ENCODE measurements around the gene MEIS1. TPM values are rescaled to one million over a fixed set of nuclear protein-coding genes. Genes with fewer than 3 reads are reported as not detected.

Gene MEIS1
- total RNA-seq, 2 experiments from 2014 or later = not detected

GRCh38 chr2:66441581-66442320 is 6.8 kb downstream of the MEIS1 start:
- Mint-ChIP-seq H3K27me3 (peaks cover 44% of the 10 kb centered on the region), H3K27ac (no peak overlapping the region), H3K36me3 (peaks cover 2% of the 10 kb centered on the region), H3K9me3 (no peaks in the 10 kb centered on the region), H3K4me1 (ENCODE audit: low read depth) (peaks cover 6% of the 10 kb centered on the region), H3K4me3 (no peak overlapping the region)
- ChIA-PET CTCF (no interaction called here), POLR2A (no interaction called here)
- DNase-seq = no peak
- intact Hi-C loops (cut with micrococcal nuclease) = no loop called here

DNA sequence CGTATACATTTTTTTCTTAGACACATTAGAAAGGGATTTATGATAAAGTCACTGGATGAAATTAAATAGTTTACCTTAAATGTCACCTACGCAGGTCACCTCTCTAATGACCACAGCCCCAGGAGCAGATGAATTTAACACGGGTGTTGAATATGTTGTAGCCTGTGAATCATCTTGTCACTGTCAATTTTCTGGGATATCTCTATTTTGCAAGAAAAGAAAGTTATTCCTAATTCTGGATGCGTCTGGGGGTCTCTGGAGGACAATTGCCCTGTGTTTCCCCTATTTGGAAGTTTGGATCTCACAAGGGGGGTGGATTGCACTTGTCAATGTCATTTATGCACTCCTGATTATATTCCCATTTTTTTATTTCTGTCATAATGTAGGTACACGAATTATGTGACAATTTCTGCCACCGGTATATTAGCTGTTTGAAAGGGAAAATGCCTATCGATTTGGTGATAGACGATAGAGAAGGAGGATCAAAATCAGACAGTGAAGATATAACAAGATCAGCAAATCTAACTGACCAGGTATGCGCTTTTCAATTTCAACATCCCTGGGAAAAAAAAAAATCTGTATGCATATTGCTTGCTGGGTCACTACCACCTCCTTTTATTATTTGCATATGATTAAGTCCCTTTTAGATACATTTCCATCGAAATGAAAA is 7.7 kb downstream of the MEIS1 start:
- no peak overlapping the region for H3K4me3 Mint-ChIP-seq
- no peak overlapping the region for H3K27ac Mint-ChIP-seq
- peaks cover 43% of the 10 kb centered on the region for H3K27me3 Mint-ChIP-seq
- peaks cover 2% of the 10 kb centered on the region for H3K36me3 Mint-ChIP-seq
- POLR2A ChIA-PET = no interaction called here
- no peak for DNase-seq
- H3K9me3 Mint-ChIP-seq = no peaks in the 10 kb centered on the region
- peaks cover 6% of the 10 kb centered on the region for H3K4me1 Mint-ChIP-seq (ENCODE audit: low read depth)
- CTCF ChIA-PET = no interaction called here
- intact Hi-C loops (cut with micrococcal nuclease) = no loop called here

DNA sequence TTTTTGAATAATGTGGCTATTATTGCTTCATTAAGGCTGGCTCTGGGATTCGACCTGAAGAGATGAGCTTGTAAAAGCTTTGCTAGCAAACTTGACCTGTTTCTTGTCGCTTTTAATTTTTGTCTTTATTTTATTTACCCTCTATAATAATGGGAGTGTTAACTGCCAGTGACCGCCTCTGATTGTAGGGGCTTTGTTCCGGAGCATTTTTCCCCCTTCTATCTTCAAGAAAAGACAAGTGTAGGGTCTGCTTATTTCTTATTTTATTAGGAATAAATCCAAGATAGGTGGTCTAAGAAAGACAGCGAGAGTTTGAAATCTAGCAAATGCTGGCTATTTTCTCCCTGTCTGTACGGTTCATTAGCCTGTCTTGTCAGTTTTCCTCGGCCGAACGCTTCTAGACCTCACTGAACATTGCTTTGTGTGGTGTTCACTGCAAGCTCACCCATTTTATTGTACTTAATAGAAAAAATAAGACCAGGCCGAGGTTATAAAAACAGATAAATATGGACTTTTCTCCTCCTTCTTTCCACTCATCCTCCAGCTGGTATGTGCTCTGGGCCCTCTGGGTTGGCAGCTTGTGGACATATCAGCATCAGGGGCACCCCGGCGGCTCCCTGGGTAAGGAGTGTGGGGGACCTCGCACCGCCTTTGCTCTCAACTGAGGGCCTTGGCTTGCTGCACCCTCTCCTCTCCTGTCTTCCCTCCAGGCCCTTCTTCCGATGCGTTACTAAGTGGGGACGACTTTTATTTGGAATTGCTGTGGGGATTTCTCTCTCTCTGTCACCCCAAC is 8.5 kb downstream of the MEIS1 start:
- Mint-ChIP-seq H3K4me3 (no peak overlapping the region), H3K36me3 (peaks cover 2% of the 10 kb centered on the region), H3K4me1 (ENCODE audit: low read depth) (peaks cover 6% of the 10 kb centered on the region), H3K9me3 (no peaks in the 10 kb centered on the region), H3K27ac (no peak overlapping the region), H3K27me3 (peaks cover 39% of the 10 kb centered on the region)
- CTCF ChIA-PET = no interaction called here
- DNase-seq = no peak
- POLR2A ChIA-PET = no interaction called here
- intact Hi-C loops (cut with micrococcal nuclease) = no loop called here

GRCh38 chr2:66443979-66444861 is 9.3 kb downstream of the MEIS1 start:
- ChIA-PET CTCF (no interaction called here), POLR2A (no interaction called here)
- H3K4me1 Mint-ChIP-seq (ENCODE audit: low read depth) = peaks cover 6% of the 10 kb centered on the region
- H3K36me3 Mint-ChIP-seq = peaks cover 2% of the 10 kb centered on the region
- no peaks in the 10 kb centered on the region for H3K9me3 Mint-ChIP-seq
- peaks cover 36% of the 10 kb centered on the region for H3K27me3 Mint-ChIP-seq
- no peak for DNase-seq
- H3K4me3 Mint-ChIP-seq = no peak overlapping the region
- intact Hi-C loops (cut with micrococcal nuclease) = no loop called here
- no peak overlapping the region for H3K27ac Mint-ChIP-seq

DNA sequence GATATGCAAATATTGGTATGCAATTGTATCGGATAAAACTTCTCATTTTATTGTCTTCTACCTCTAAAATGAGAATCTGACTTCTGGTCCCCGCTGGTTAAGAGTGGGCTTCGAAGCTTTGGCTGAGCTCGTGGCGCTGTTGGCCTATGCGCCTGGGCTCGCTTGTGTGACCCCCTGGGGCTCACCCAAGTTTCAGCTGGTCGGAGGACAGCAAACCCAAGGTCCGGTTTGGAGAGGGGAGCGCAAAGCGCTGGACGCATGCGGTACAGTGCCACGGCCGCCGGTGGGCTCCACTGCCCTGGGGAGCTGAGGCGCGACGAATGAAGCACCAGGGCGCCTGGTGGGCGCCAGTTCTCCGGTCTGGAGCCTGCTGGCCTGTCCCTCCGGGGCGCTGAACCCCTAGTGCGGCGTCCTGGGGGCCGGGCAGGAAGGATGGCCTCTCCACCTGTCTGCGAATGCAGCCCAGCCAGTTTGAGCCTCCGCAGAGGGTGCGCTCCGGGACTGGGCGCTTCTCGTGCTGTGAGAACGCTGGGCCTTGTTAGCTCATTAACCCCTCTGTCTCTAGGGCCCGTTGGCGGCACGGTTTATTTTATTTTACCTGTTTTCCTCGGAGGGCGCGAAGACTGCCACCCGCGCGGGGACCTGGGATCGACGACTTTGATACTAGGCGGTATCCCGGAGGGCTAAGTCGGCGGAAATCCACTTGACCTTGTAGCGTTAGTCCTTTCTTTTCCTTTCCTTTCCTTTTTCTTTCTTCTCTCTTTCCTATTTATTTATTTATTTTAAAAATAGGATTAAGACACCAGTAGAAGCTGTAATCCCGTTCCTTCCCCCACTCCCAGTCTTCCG is 10.4 kb downstream of the MEIS1 start:
- H3K27me3 Mint-ChIP-seq = peaks cover 26% of the 10 kb centered on the region
- POLR2A ChIA-PET = no interaction called here
- no peak overlapping the region for H3K27ac Mint-ChIP-seq
- H3K36me3 Mint-ChIP-seq = no peaks in the 10 kb centered on the region
- CTCF ChIA-PET = no interaction called here
- H3K4me1 Mint-ChIP-seq (ENCODE audit: low read depth) = peaks cover under 1% of the 10 kb centered on the region
- no peak for DNase-seq
- H3K4me3 Mint-ChIP-seq = no peak overlapping the region
- H3K9me3 Mint-ChIP-seq = no peaks in the 10 kb centered on the region
- intact Hi-C loops (cut with micrococcal nuclease) = no loop called here

DNA sequence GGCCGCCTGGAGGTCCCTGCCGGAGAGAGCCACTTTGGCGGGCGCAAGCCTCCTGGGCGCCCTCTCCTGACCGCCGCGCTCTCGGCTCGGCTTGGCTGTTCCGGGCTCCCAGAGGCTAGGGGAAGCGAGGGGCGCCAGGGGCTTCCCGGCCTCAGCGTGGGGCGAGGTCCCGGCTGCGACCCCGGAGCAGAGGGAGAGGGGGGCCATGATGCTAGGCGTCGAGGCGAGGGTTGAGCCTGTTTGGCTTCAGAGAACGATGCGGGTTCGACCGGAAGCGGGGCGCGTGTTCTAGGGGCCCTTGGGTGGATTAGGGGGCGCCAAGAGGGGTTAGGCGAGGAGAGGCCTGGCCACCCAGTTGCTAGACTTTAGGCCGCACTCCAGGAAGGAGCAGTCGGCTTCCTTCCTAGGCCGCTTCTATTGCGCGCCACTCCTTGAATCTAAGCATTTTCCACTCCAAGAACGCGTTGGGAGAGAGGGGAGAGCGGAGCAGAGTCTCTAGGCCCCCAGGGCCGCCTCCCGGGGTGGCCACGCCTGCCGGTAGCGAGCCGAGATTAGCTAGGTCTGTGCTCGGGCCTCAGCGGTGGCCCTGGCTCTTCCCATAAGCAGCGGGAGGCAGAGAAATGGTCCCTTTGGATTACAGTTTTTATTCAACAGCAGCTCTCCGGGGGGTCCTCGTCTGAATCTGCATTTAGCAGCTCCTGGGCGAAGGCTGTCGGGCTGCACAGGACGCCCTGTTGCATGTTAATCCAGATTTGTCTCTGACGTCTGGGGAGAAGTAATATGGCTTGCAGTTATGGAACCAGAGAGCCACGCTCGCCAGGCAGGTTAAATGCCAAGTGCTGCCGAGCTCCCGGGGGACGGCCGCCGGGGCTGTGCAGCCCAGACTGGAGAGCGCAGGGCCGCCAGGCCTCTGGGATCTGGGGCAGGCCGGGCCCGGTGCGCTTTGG is 11.3 kb downstream of the MEIS1 start:
- Mint-ChIP-seq H3K4me3 (no peak overlapping the region), H3K9me3 (no peaks in the 10 kb centered on the region), H3K36me3 (no peaks in the 10 kb centered on the region), H3K27me3 (peaks cover 21% of the 10 kb centered on the region), H3K27ac (no peak overlapping the region), H3K4me1 (ENCODE audit: low read depth) (no peaks in the 10 kb centered on the region)
- intact Hi-C loops (cut with micrococcal nuclease) = no loop called here
- DNase-seq = no peak
- ChIA-PET POLR2A (no interaction called here), CTCF (no interaction called here)

DNA sequence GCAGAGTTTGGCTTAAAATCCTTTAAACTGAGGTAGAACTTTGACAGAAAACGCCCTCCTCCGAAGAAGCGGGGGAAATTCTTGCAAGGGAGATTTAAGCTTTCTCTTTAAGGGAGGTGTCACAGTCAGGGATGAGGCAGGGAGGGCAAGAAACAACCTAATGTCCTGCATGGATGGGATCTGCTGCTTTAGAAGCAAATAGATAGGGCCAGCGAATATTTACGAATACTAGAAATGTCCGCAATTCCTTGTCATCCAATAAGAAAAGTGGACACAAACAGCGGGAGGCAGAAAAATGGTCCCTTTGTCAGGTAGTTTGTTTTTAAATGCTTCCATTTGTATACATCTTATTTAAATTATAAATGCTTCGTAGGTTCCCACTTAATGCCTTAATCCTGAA is 12.0 kb downstream of the MEIS1 start:
- no peak overlapping the region for H3K27ac Mint-ChIP-seq
- no peaks in the 10 kb centered on the region for H3K36me3 Mint-ChIP-seq
- ChIA-PET CTCF (no interaction called here), POLR2A (no interaction called here)
- DNase-seq = no peak
- H3K27me3 Mint-ChIP-seq = peaks cover 16% of the 10 kb centered on the region
- no peak overlapping the region for H3K4me3 Mint-ChIP-seq
- intact Hi-C loops (cut with micrococcal nuclease) = no loop called here
- H3K9me3 Mint-ChIP-seq = no peaks in the 10 kb centered on the region
- no peaks in the 10 kb centered on the region for H3K4me1 Mint-ChIP-seq (ENCODE audit: low read depth)

DNA sequence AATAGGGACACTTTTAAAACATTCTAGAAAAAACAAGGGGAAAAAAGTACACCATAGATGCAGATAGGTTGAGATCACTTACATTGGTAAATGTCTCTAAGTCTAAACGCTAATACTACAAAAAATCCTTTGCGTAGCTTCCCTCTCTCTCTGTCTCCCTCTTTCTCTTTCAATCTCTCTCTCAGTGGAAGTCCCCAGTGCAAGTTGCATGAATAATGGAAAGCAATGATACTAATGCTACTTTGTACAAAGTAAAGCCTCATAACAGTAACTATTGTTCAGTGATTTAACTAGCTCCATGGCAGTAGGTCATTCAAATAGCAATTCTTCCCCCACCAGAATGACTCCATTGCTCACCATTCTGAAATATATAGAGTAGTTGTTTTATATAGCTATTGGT is 12.8 kb downstream of the MEIS1 start:
- Mint-ChIP-seq H3K36me3 (no peaks in the 10 kb centered on the region), H3K4me3 (no peak overlapping the region), H3K9me3 (no peaks in the 10 kb centered on the region), H3K27me3 (peaks cover 16% of the 10 kb centered on the region), H3K27ac (no peak overlapping the region), H3K4me1 (ENCODE audit: low read depth) (no peaks in the 10 kb centered on the region)
- no peak for DNase-seq
- intact Hi-C loops (cut with micrococcal nuclease) = no loop called here
- ChIA-PET CTCF (interaction anchor here (1.4 kb wide), 1 partner anchor 19 kb away, joined by 4 read pairs; no protein-coding TSS in a partner anchor), POLR2A (interaction anchor here (1.2 kb wide), 1 partner anchor 13 kb away, joined by 3 read pairs; no protein-coding TSS in a partner anchor)

DNA sequence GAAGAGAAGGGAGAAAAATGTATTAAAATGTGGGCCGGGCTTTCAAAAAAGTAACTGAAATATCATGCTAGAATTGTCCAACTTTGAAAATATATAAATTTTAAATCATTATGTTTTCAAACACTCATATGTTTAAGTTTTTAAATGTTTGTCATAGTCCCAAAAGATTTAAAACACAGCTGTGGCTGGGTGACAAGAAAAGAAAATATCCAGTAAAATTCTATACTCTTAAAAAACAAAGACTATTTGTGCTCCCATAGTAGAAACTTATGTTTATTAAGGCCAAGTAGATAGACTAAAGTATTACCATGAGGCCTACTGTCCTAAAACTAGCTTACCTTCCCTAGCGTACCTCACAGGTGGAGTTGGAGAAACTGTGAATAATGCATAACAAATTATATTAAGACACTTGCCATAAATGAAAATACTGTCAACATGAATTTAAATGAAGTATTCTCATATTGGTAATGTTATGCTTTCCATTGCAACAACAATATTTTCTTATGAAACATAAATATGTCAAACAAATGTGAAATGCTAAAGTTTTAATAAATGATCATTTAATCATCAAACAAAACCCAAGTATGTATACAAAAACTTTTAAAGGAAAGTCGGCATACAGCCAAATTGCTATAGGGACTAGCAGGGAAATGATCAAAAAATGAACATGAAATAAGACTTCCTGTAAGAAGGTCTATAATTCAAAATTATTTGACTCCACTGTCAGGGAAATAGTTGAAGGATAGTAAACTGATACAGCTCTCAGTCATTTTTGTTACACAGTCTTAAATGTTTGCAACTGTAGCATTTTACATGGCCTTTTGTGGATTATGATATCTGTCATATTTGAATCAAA is 13.4 kb downstream of the MEIS1 start:
- Mint-ChIP-seq H3K36me3 (no peaks in the 10 kb centered on the region), H3K4me1 (ENCODE audit: low read depth) (no peaks in the 10 kb centered on the region), H3K27ac (no peak overlapping the region), H3K9me3 (no peaks in the 10 kb centered on the region), H3K27me3 (peaks cover 16% of the 10 kb centered on the region), H3K4me3 (no peak overlapping the region)
- CTCF ChIA-PET = interaction anchor here (1.4 kb wide), 1 partner anchor 20 kb away, joined by 4 read pairs; no protein-coding TSS in a partner anchor
- POLR2A ChIA-PET = interaction anchor here (1.2 kb wide), 1 partner anchor 14 kb away, joined by 3 read pairs; no protein-coding TSS in a partner anchor
- DNase-seq = no peak
- intact Hi-C loops (cut with micrococcal nuclease) = no loop called here

DNA sequence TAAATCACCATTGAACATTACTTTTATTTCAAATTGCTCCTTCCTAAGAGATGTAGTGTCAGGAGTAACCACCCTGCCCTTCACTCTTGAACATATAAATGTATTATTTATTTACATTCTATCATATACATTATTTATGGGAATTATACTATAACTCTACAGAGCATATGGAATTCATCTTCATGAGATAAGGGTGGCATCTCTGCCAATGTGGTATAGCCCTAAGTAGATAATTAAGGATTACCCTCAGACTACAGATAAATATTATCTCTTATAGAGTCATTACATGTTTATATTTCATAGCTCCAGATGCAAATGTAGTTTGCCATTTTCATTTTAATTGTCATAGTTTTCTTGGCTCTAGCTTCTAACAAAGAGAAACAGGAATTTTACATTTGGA is 17.3 kb downstream of the MEIS1 start:
- DNase-seq = no peak
- POLR2A ChIA-PET = no interaction called here
- no peaks in the 10 kb centered on the region for H3K36me3 Mint-ChIP-seq

More for the DNA sequence above, 17.3 kb downstream of the MEIS1 start:
- Mint-ChIP-seq H3K4me3 (no peak overlapping the region), H3K4me1 (ENCODE audit: low read depth) (no peaks in the 10 kb centered on the region), H3K27ac (no peak overlapping the region), H3K9me3 (no peaks in the 10 kb centered on the region), H3K27me3 (peaks cover 5% of the 10 kb centered on the region)
- intact Hi-C loops (cut with micrococcal nuclease) = no loop called here
- CTCF ChIA-PET = no interaction called here
